Effector CD8-positive, alpha-beta T cell (primary cell): ENCODE results near the gene ADRA2B.

Experiments
- DNase-seq: peaks from one replicate; lab custom pipeline; 2025; lab: John Stamatoyannopoulos, UW

ADRA2B gene

DNA sequence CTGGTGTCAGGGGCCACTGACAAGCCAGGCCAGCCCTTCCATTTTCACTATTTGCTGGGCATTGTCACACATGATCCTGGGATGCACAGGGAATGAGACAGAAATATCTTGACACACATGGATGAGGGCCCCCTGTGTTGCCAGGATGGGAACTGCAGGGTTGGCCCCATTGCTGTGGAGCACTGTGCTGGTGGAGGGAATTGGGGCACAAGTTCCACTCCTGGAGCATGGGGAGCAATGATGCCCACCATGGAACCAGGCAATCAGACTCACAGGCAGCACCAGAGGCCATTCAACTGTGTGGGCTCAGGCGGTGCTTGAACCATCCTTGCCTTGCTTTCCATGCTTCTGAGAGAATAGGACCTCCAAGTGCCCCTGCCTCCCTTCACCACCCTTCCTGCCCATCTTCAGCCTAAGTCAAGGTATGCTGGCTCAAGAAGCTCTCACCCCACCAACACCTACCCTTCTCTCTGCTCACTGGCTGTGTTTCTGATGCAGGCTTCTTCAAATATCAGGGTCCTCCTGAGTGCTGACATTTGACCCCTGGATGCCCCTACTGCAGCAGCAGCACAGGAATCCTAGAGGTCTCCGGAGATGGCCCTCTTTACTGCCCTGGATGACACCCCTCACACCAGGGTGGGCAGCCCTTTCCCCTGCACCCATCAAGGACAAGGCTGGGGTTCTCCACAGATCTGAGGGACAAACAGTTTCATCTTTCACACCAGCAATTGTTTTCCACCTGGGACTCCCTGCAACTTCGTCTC is 11.0 kb downstream of the ADRA2B start:
- no peak for DNase-seq

DNA sequence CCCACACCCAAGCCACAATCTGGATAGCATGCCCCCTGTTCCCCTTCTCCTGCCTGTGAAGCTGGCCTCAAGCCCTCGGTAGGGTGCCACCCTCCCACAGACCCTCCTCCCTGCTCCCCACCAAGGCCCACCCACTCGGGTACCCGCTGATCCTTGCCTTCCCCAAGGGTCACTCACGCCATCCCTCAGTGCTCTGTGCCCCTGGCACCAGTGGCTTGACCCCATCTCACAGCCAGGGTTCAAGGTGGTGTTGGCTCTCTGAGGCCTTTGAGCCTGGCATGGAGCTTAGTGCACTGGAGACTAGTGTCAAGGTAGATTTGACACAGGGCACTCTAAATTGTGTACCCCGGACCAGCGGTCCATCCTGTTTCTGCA is 11.9 kb downstream of the ADRA2B start:
- DNase-seq, result no peak

DNA sequence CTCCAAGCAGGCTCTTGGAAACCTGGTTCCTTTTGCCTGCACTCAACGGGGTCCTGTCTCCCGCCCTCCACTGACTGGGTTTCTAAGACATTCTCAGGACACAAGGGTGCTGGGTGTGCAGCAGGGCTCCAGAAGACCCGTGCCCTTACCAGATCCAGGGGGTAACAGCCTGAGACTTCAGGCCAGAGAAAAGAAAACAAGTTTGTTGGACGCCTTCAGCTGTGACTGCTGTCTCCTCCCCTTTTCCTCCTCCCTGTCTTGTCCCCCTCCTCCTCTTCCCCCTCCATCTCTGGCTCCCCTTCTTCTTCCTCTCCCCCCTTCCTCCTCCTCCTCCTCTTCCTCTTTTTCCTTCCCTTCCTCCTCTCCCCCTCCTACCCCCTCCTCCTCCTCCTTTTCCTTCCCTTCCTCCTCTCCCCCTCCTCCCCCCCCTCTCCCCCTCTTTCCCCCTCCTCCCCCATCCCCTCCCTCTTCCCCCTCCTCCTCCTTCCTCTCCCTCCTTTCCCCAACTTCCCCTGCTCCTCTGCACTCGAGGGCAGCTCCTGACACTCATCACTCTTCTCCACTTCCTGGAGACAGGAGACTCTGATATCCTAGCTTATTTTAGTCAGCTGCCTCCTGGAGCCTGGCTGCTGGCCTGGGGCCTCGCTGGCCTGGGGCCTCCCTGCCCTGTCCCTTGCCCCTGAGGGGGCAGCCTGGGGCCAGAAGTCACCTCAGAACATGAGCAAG is 12.4 kb downstream of the ADRA2B start:
- DNase-seq, result no peak

DNA sequence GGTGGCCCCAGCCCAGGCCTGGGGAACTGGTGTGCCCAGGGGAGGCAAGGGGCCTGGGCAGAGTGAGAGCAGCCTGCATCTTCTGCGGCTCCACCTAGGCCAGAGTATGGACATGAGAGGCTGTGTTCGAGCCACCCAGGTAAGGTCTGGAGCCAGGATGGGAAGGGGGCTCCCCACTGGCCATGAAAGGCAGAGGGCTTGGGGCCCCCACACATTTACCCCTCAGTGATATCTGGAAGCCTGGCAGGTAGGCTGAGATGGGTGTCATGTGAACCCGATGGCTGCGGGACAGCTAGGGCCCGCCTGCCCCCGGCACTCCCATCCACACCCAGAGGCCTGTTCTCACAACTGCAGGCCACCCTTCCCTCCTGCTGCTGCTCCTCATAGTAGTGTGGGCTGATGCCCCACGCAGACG is 13.2 kb downstream of the ADRA2B start:
- DNase-seq, result no peak

DNA sequence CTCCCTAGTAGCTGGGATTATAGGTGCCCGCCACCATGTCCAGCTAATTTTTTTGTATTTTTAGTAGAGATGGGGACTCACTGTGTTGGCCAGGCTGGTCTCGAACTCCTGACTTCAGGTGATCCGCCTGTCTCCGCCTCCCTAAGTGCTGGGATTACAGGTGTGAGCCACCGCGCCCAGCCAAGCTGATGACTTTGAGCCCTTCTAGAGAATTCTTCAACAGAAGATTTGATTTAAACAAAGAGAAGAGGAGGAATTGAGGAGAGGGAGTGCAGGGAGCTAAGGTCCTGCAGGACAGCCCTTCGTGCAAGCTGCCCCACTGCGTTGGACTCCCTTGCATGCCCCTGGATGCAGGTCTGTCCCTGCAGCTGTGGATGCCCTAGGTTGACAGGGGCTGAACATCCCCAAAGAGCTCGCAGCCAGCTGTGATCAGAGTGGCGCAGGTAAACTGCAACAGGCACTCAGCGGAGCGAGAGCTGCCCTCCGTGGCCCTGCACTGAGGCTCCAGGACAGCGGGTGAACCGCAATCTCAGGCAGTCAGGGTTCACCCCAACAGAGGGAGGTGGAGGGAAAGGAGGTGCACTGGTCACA is 13.7 kb downstream of the ADRA2B start:
- no peak for DNase-seq

- no peak for DNase-seq
Observed at GRCh38 chr2:96100893-96101304, 15.5 kb downstream of the ADRA2B start.

DNA sequence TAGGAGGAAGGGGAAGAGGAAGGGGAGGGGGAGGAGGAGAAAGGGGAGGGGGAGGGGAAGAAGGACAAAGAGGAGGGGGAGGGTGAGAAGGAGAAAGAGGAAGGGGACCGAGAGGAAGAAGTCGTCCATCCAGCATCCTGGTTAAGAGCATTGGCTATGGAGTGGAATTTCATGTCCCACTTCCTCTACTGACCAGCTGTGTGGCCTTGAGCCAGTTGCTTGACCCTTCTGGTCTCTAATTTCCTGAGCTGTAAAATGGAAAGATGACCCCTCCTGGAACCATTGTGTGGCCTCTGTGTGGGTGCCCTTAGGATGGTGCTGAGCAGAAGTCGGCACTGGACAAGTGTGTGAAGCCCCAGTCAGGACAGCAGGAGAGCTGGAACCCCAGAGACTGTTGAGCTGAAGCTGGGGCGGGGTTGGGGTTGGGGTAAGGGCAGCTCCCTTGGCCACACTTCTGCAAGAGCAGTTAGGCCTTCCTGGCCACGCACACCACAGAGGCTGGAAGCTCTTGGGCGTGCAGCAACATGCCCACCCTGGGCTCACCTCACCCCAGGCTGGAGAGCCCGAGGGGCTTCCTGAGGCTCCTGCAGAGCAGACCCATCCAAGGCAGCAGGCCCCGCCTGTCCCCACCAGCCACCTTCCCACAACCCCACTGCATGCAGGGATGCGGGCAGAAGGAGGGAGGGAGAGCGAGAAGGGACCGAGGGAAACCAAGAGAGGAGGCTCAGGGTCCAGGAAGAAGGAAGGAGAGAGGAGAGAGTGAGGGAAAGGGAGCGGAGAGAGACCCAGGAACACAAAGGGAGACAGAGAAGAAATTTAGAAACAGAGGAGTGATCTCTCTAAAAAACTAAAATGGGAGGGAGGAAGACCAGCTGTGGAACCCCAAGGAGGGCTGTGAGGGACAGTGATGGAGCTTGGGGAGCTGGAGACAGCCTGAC is 16.2 kb downstream of the ADRA2B start:
- no peak for DNase-seq

DNA sequence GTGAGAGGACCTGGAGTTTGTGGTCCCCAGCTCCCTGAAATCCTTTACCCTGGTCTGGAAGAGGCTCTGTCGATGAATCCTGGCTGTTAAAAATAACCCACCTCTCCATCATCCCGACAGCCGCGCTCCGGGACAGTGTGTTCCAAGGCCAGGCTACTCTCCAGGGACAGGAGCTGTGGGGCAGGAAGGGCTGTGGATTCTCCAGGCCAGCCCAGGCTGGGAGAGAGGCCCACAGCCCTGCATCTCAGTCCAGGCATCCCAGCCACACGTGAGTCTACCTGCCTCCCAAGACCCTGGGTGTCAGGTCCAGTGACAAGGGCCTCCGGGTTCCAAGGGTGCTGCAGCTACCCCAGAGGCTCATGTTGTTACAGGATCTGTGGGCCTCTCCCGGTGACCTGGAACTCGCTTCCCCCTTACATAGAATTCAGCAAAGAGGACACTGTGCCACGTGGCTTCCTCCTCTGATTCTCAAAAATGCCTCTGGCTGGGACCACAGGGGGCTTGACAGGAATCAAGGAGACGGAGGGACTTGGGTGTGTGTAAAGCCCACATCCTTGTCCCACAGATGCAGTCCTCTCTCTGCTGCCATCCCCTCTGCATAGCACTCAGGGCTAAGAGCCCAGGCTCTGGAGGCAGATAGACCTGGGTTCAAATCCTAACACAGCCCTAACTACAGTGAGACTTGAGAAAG is 17.3 kb downstream of the ADRA2B start:
- no peak for DNase-seq

GRCh38 chr2:96097951-96098823 is 18.2 kb downstream of the ADRA2B start:
- DNase-seq, result no peak

GRCh38 chr2:96097441-96097840 is 18.9 kb downstream of the ADRA2B start:
- no peak for DNase-seq

- DNase-seq, result no peak
Observed at GRCh38 chr2:96095116-96095636, 21.2 kb downstream of the ADRA2B start.

GRCh38 chr2:96093528-96093927 is 22.8 kb downstream of the ADRA2B start:
- no peak for DNase-seq

- no peak for DNase-seq
Observed at GRCh38 chr2:96092951-96093350, 23.4 kb downstream of the ADRA2B start.

- no peak for DNase-seq
Observed at GRCh38 chr2:96092573-96092877, 23.8 kb downstream of the ADRA2B start.

GRCh38 chr2:96091711-96092572 is 24.4 kb downstream of the ADRA2B start:
- DNase-seq, result no peak

- no peak for DNase-seq
Observed at GRCh38 chr2:96091141-96091710, 25.1 kb downstream of the ADRA2B start.

- no peak for DNase-seq
Observed at GRCh38 chr2:96090196-96090926, 26.0 kb downstream of the ADRA2B start.
